A549 (cell line): Measurements from ENCODE around the gene CACNA2D2. TPM values are rescaled to one million over a fixed set of nuclear protein-coding genes. Genes with fewer than 3 reads are reported as not detected.
A peak's percentile ranks its signal among the peaks of the same experiment; 100 is the strongest.

Source experiments
- ATAC-seq, 2 experiments: fragments of 200-7000 bp in 1 of 2; fragments of >200 bp in 1 of 2; cut with Nextera tagmentation in 1 of 2; cut with Tn5 transposase in 1 of 2; 3 replicates each; pipeline versions ENCODE4 v1.8.0 to v1.9.1; 2018 to 2020; ENCODE audit warnings: mild to moderate bottlenecking in 1 of 2, moderate library complexity in 1 of 2
- CTCF ChIA-PET: fragments of 300-600 bp; sonication (Branson Sonifier 250); formaldehyde crosslinking; extraction: SDS; loops from one replicate; lab custom pipeline; 2021; ENCODE audit warnings: antibody characterized with exemption, inconsistent platforms; lab: Yijun Ruan, JAX
- POLR2A ChIA-PET: fragments of 350-600 bp; formaldehyde crosslinking; extraction: SDS; loops from one replicate; lab custom pipeline; 2021; ENCODE audit warnings: antibody characterized with exemption, inconsistent platforms; lab: Yijun Ruan, JAX
- DNase-seq, 2 experiments: peaks; one replicate each; pipeline versions ENCODE4 v3.0.0 to v3.0.0-alpha.2; 2011 to 2016; ENCODE audit warnings: low read depth in 1 of 2, low spot score in 1 of 2
- FAIRE-seq: peaks from 2 replicates; lab custom pipeline; 2011; peaks lifted over from hg19 to GRCh38; lab: Jason Lieb, UNC
- H3K27ac ChIP-seq, 2 experiments: fragments of >200 bp; sonication (Bioruptor Twin); formaldehyde crosslinking; 3 replicates each; pipeline ENCODE4 v1.5.1; 2016 to 2017
- H3K4me1 ChIP-seq: fragments of >200 bp; sonication (Bioruptor Twin); formaldehyde crosslinking; 3 replicates; pipeline ENCODE4 v1.6.1; 2016
- H3K4me2 ChIP-seq: fragments of >200 bp; sonication (Bioruptor Twin); formaldehyde crosslinking; 3 replicates; pipeline ENCODE4 v1.6.1; 2016
- H3K4me3 ChIP-seq: fragments of >200 bp; sonication (Bioruptor Twin); formaldehyde crosslinking; 3 replicates; pipeline ENCODE4 v1.5.1; 2016
- H3K9me3 ChIP-seq: fragments of >200 bp; sonication (Bioruptor Twin); formaldehyde crosslinking; 3 replicates; pipeline ENCODE4 v1.6.1; 2016
- BHLHE40 ChIP-seq: IDR thresholded peaks from 2 replicates; pipeline ENCODE4 v1.6.1; 2012; ENCODE audit warnings: low read depth, low read length, inconsistent platforms
- CBX8 ChIP-seq: fragments of 200-600 bp; sonication (generic); IDR thresholded peaks from 2 replicates; pipeline ENCODE4 v1.6.1; 2016
- EHF ChIP-seq: fragments of 250-450 bp; sonication (Bioruptor Pico); IDR thresholded peaks from 2 replicates; pipeline ENCODE4 v1.5.0; 2020; ENCODE audit warnings: mild to moderate bottlenecking
- FOSB ChIP-seq: fragments of 250-450 bp; sonication (Bioruptor Pico); IDR thresholded peaks from 2 replicates; pipeline ENCODE4 v1.5.0; 2020; ENCODE audit warnings: mild to moderate bottlenecking, moderate library complexity
- FOSL2 ChIP-seq, 2 experiments: fragments of 450-650 bp in 1 of 2; fragments of >200 bp in 1 of 2; sonication (Bioruptor Twin) in 1 of 2; formaldehyde crosslinking; IDR thresholded peaks; 2 replicates each; pipeline versions ENCODE4 v1.5.0 to v1.6.1; 2016 to 2020; ENCODE audit warnings: mild to moderate bottlenecking in 1 of 2, moderate library complexity in 1 of 2
- FOXS1 ChIP-seq: fragments of 250-450 bp; sonication (Bioruptor Pico); IDR thresholded peaks from 2 replicates; pipeline ENCODE4 v1.5.0; 2020; ENCODE audit warnings: mild to moderate bottlenecking, moderate library complexity
- GATA3 ChIP-seq: IDR thresholded peaks from 2 replicates; pipeline ENCODE4 v1.6.1; 2012; ENCODE audit warnings: borderline replicate concordance
- HOXB5 ChIP-seq: fragments of 250-450 bp; sonication (Bioruptor Pico); IDR thresholded peaks from 2 replicates; pipeline ENCODE4 v1.5.0; 2020; ENCODE audit warnings: mild to moderate bottlenecking, moderate library complexity
- JUNB ChIP-seq: fragments of >200 bp; sonication (Bioruptor Twin); formaldehyde crosslinking; IDR thresholded peaks from 2 replicates; pipeline ENCODE4 v1.6.1; 2016
- MAFK ChIP-seq: fragments of 450-650 bp; IDR thresholded peaks from 2 replicates; pipeline ENCODE4 v1.6.1; 2014; ENCODE audit not compliant: partially characterized antibody
- MAZ ChIP-seq: fragments of 150-350 bp; IDR thresholded peaks from 2 replicates; pipeline ENCODE4 v1.6.1; 2014; ENCODE audit warnings: antibody characterized with exemption, low read depth, low read length, borderline replicate concordance
- NR3C1 ChIP-seq: fragments of >200 bp; sonication (Bioruptor Twin); formaldehyde crosslinking; IDR thresholded peaks from 3 replicates; pipeline ENCODE4 v1.6.1; 2017
- PHF8 ChIP-seq: fragments of 200-600 bp; sonication (generic); IDR thresholded peaks from 2 replicates; pipeline ENCODE4 v1.6.1; 2016; ENCODE audit warnings: low read depth, mild to moderate bottlenecking, antibody characterized with exemption, moderate library complexity, borderline replicate concordance
- REST ChIP-seq: fragments of 200-600 bp; sonication (generic); IDR thresholded peaks from 2 replicates; pipeline ENCODE4 v1.6.1; 2016; ENCODE audit warnings: antibody characterized with exemption, mild to moderate bottlenecking, moderate library complexity
- RNF2 ChIP-seq: fragments of 200-600 bp; sonication (generic); IDR thresholded peaks from 2 replicates; pipeline ENCODE4 v1.6.1; 2016; ENCODE audit warnings: low read depth, mild to moderate bottlenecking, antibody characterized with exemption, moderate library complexity, borderline replicate concordance
- ZC3H11A ChIP-seq: fragments of 450-650 bp; IDR thresholded peaks from 2 replicates; pipeline ENCODE4 v1.6.1; 2014; ENCODE audit warnings: antibody characterized with exemption, mild to moderate bottlenecking
- WGBS: methylation state at CpG from one replicate; pipeline ENCODE4 v1.1.6; 2017; ENCODE audit errors: missing lambda C conversion rate; 5-methylcytosine and 5-hydroxymethylcytosine counted together
- polyA plus RNA-seq, 4 experiments: library from polyadenylated mRNA; depleted of rRNA in 3 of 4; stranded (reverse); fragments of >200 nt; fragmentation: RNase III in 1 of 4; extraction: RNeasy Plus Mini Kit Qiagen cat#74134 plus additional on column Dnase treatment in 1 of 4; gene quantifications; 2 replicates in 3 of 4; 3 replicates in 1 of 4; pipeline ENCODE4 v1.2.3, GENCODE V29; 2011 to 2017
- TF ChIP-seq, protein P1 (sequence below): fragments of >200 bp; sonication (Bioruptor Twin); formaldehyde crosslinking; IDR thresholded peaks from 3 replicates; pipeline ENCODE4 v1.5.1; 2016
- TF ChIP-seq, protein P2 (sequence below): IDR thresholded peaks from 2 replicates; pipeline ENCODE4 v1.6.1; 2012
- TF ChIP-seq, protein P3 (sequence below): IDR thresholded peaks from 2 replicates; pipeline ENCODE4 v1.6.1; 2012

The CACNA2D2 gene
- polyA plus RNA-seq, 2 of the 4 experiments (the other 2 are of a cell fraction) = 0.21 to 0.75 TPM

DNA sequence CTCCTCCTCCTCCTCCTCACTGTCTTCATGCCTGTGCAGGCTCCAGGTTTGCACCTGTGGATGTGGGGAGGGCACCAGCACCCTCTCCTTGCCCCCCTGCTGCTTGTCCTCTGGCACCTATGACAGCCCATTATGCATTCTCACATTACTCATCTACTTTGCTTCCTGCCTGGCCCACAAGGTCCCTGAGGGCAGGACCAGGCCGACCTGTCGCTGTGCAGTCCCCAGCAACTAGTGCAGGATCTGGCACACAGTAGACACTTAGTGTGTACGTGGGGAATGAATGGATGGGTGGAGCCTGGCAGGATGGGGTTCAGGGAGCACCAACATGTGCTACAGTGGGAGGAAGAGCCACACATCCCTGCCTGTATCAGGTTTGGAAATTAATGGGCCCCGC is 85.8 kb downstream of the CACNA2D2 start:
- 47% methylated on average over 3 of the region's 4 CpGs for WGBS
- POLR2A ChIA-PET = no interaction called here
- no peaks in the 10 kb centered on the region for H3K4me1 ChIP-seq

DNA sequence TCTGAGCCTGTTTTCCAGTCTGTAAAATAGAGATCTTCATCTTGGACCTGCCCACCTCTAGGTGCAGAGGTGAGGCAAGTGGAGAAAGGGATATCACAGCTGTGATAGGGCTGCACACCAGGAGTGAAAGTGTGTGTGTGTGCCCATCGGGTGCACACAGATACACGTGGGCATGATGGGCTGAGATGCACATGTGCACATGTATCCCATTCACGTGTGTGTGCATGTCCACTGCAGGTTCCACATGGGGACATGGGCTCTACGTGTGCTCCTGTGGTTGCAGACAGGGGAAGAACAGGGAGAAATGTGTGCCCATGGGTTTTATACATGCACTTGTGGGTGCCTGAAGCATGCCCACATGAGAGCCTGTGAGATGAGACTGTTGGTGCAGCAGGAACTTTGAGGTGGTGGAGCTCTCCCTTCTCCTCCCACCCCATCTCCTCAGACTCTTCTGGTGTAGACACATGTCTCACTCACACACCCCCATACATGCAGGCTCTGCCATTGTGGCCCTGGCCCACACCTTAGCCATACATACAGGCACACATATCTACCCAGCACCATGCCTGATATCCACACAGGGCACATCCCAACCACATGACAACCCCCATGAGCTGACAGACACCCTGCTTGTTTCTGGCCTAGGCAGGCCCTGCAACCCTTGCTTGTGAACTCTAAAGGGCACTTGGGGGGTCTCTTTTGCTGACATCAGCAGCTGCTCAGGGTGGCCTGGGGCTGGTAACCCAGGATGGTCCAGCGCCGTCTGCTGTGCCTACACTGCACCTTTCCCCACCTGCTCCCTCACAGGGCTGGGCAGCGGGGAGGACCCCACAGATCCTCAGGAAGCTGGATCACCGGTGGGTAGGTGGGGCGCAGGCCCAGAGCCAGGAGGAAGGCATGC is 86.4 kb downstream of the CACNA2D2 start:
- no peak overlapping the region for H3K4me2 ChIP-seq
- 33% methylated on average over 3 of the region's 9 CpGs for WGBS
- FAIRE-seq = no peak
- POLR2A ChIA-PET = no interaction called here
- CTCF ChIA-PET = no interaction called here
- H3K4me3 ChIP-seq = no peak overlapping the region
- TF ChIP-seq MAFK (peak; percentile 34), HOXB5 (no peak), GATA3 (no peak), PHF8 (no peak), JUNB (no peak)
- TF ChIP-seq, protein P1, sequence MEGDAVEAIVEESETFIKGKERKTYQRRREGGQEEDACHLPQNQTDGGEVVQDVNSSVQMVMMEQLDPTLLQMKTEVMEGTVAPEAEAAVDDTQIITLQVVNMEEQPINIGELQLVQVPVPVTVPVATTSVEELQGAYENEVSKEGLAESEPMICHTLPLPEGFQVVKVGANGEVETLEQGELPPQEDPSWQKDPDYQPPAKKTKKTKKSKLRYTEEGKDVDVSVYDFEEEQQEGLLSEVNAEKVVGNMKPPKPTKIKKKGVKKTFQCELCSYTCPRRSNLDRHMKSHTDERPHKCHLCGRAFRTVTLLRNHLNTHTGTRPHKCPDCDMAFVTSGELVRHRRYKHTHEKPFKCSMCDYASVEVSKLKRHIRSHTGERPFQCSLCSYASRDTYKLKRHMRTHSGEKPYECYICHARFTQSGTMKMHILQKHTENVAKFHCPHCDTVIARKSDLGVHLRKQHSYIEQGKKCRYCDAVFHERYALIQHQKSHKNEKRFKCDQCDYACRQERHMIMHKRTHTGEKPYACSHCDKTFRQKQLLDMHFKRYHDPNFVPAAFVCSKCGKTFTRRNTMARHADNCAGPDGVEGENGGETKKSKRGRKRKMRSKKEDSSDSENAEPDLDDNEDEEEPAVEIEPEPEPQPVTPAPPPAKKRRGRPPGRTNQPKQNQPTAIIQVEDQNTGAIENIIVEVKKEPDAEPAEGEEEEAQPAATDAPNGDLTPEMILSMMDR = no peak
- no peak for DNase-seq
- no peaks in the 10 kb centered on the region for H3K4me1 ChIP-seq
- no peaks in the 10 kb centered on the region for H3K9me3 ChIP-seq
- H3K27ac ChIP-seq = no peak overlapping the region
- ATAC-seq = no peak

More for the DNA sequence above, 85.8 kb downstream of the CACNA2D2 start:
- no peak overlapping the region for H3K27ac ChIP-seq
- ATAC-seq (no peak), DNase-seq (no peak), FAIRE-seq (no peak)
- H3K4me2 ChIP-seq = no peak overlapping the region
- CTCF ChIA-PET = no interaction called here
- H3K4me3 ChIP-seq = no peak overlapping the region
- H3K9me3 ChIP-seq = no peaks in the 10 kb centered on the region
- no peak for TF ChIP-seq EHF (CRISPR knock-in tag)
- TF ChIP-seq, protein P2, sequence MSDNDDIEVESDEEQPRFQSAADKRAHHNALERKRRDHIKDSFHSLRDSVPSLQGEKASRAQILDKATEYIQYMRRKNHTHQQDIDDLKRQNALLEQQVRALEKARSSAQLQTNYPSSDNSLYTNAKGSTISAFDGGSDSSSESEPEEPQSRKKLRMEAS = no peak
- TF ChIP-seq ZC3H11A = no peak
- no peak for TF ChIP-seq FOSB (CRISPR knock-in tag)
- no peak for TF ChIP-seq FOSL2 (IDR thresholded peaks at IDR 0.05)
- no peak for TF ChIP-seq FOSL2 (CRISPR knock-in tag; IDR thresholded peaks at IDR 0.05)
- TF ChIP-seq MAZ = no peak
- TF ChIP-seq, protein P3, sequence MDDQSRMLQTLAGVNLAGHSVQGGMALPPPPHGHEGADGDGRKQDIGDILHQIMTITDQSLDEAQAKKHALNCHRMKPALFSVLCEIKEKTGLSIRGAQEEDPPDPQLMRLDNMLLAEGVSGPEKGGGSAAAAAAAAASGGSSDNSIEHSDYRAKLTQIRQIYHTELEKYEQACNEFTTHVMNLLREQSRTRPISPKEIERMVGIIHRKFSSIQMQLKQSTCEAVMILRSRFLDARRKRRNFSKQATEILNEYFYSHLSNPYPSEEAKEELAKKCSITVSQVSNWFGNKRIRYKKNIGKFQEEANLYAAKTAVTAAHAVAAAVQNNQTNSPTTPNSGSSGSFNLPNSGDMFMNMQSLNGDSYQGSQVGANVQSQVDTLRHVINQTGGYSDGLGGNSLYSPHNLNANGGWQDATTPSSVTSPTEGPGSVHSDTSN = no peak
- TF ChIP-seq REST = no peak
- TF ChIP-seq RNF2 = no peak
- TF ChIP-seq FOXS1 = no peak
- no peak for TF ChIP-seq CBX8
- TF ChIP-seq BHLHE40 = no peak
- TF ChIP-seq NR3C1 = no peak
